K562 (cell line): Measurements from ENCODE around the gene DDX46. TPM values are rescaled to one million over a fixed set of nuclear protein-coding genes. Genes with fewer than 3 reads are reported as not detected.

Experiments
- BHLHE40 ChIP-seq: IDR thresholded peaks from 2 replicates; pipeline ENCODE4 v1.6.1; 2011; ENCODE audit warnings: low read length, improper control_type of control experiment
- DIDO1 ChIP-seq: fragments of 450-650 bp; IDR thresholded peaks from 2 replicates; pipeline ENCODE4 v1.6.1; 2016; ENCODE audit warnings: low read depth, missing biosample characterization, missing genetic modification characterization
- DPF2 ChIP-seq: fragments of 450-650 bp; IDR thresholded peaks from 2 replicates; pipeline ENCODE4 v1.6.1; 2016
- E2F8 ChIP-seq: fragments of 450-650 bp; IDR thresholded peaks from 2 replicates; pipeline ENCODE4 v1.7.1; 2018; ENCODE audit warnings: mild to moderate bottlenecking, low read depth; ENCODE audit not compliant: partially characterized antibody
- GABPA ChIP-seq: fragments of 200-800 bp; sonication (Bioruptor generic); conservative IDR thresholded peaks from 2 replicates; pipeline ENCODE4 v1.6.1; 2016; ENCODE audit warnings: low read depth, missing genetic modification characterization, missing compliant biosample characterization
- HDAC1 ChIP-seq, 2 experiments: fragments of 450-650 bp; IDR thresholded peaks; 2 replicates each; pipeline ENCODE4 v1.6.1; 2016 to 2017; ENCODE audit warnings: inconsistent platforms in 1 of 2, mild to moderate bottlenecking in 1 of 2, moderate library complexity in 1 of 2
- ID3 ChIP-seq, 2 experiments: fragments of 250-450 bp in 1 of 2; fragments of 450-650 bp in 1 of 2; sonication (Bioruptor Pico) in 1 of 2; IDR thresholded peaks; 2 replicates each; pipeline versions ENCODE4 v1.6.1 to v1.8.0; 2016 to 2021; ENCODE audit warnings: mild to moderate bottlenecking in 2 of 2, moderate library complexity in 2 of 2, missing compliant biosample characterization in 1 of 2, missing genetic modification characterization in 1 of 2
- MYC ChIP-seq, 2 experiments: fragments of 250-450 bp in 1 of 2; sonication (Bioruptor Pico) in 1 of 2; IDR thresholded peaks; 2 replicates each; pipeline versions ENCODE4 v1.5.1 to v1.6.1; 2012 to 2021; ENCODE audit warnings: low read depth in 2 of 2, borderline replicate concordance in 1 of 2, improper control_type of control experiment in 1 of 2, low read length in 1 of 2, mild to moderate bottlenecking in 1 of 2, moderate library complexity in 1 of 2
- NR2C1 ChIP-seq, 2 experiments: fragments of 450-650 bp; IDR thresholded peaks; 2 replicates each; pipeline ENCODE4 v1.6.1; 2017; ENCODE audit warnings: mild to moderate bottlenecking in 2 of 2, antibody characterized with exemption in 1 of 2, inconsistent platforms in 1 of 2, missing compliant biosample characterization in 1 of 2, missing genetic modification characterization in 1 of 2
- POLR2AphosphoS5 ChIP-seq: IDR thresholded peaks from 2 replicates; pipeline ENCODE4 v1.6.1; 2011; ENCODE audit warnings: mild to moderate bottlenecking, low read depth, low read length, moderate library complexity; ENCODE audit not compliant: control insufficient read depth, insufficient read depth
- POLR2H ChIP-seq: IDR thresholded peaks from 2 replicates; pipeline ENCODE4 v1.6.1; 2016; ENCODE audit warnings: missing genetic modification characterization, low read depth, mild to moderate bottlenecking, control low read depth, missing compliant biosample characterization, moderate library complexity
- RB1 ChIP-seq: fragments of 450-650 bp; IDR thresholded peaks from 2 replicates; pipeline ENCODE4 v1.6.1; 2017; ENCODE audit warnings: low read depth, mild to moderate bottlenecking
- TAF1 ChIP-seq: IDR thresholded peaks from 2 replicates; pipeline ENCODE4 v1.6.1; 2011; ENCODE audit warnings: mild to moderate bottlenecking, low read length, moderate library complexity; ENCODE audit not compliant: insufficient read depth, control insufficient read depth, severe bottlenecking; ENCODE audit errors: extremely low read depth
- TAF7 ChIP-seq: fragments of 450-650 bp; IDR thresholded peaks from 2 replicates; pipeline ENCODE4 v1.6.1; 2016; ENCODE audit warnings: missing genetic modification characterization, missing compliant biosample characterization
- USF1 ChIP-seq: sonication (generic); formaldehyde crosslinking; IDR thresholded peaks from 2 replicates; pipeline ENCODE4 v1.9.0; 2022; ENCODE audit warnings: mild to moderate bottlenecking, missing genetic modification reagents
- WHSC1 ChIP-seq: IDR thresholded peaks from one replicate; pipeline ENCODE4 v1.6.1; 2012; ENCODE audit warnings: low read length, control low read depth, inconsistent platforms
- ZNF24 ChIP-seq: fragments of 450-650 bp; IDR thresholded peaks from 2 replicates; pipeline ENCODE4 v1.6.1; 2016
- ZNF384 ChIP-seq: IDR thresholded peaks from 2 replicates; pipeline ENCODE4 v1.6.1; 2012; ENCODE audit warnings: low read depth, low read length, improper control_type of control experiment
- ZNF561 ChIP-seq: fragments of 450-650 bp; formaldehyde crosslinking; conservative IDR thresholded peaks from 2 replicates; pipeline ENCODE4 v1.4.0; 2020; ENCODE audit warnings: mild to moderate bottlenecking, moderate library complexity
- ZNF586 ChIP-seq: fragments of 450-650 bp; formaldehyde crosslinking; conservative IDR thresholded peaks from 2 replicates; pipeline ENCODE4 v1.4.0; 2020; ENCODE audit warnings: mild to moderate bottlenecking, moderate library complexity
- polyA plus RNA-seq, 8 experiments: library from polyadenylated mRNA; depleted of rRNA in 4 of 8; stranded (reverse) in 5 of 8; unstranded in 3 of 8; fragments of >200 nt; fragmentation: Nextera tagmentation in 2 of 8; fragmentation: Illumina TruSeq in 1 of 8; extraction: Ambion mirVana in 2 of 8; extraction: Trizol in 1 of 8; gene quantifications; 2 replicates each; pipeline versions ENCODE4 v1.2.1 to v1.2.3, GENCODE V29; 2011 to 2014; ENCODE audit warnings: inconsistent platforms in 1 of 8, missing spikeins in 1 of 8
- total RNA-seq, 7 experiments: library from RNA; depleted of rRNA in 6 of 7; stranded (reverse); fragments of >200 nt in 6 of 7; fragmentation: Illumina TruSeq in 2 of 7; extraction: Trizol in 2 of 7; gene quantifications; 2 replicates each; pipeline versions ENCODE4 v1.2.1 to v1.2.3, GENCODE V29; 2011 to 2021; ENCODE audit warnings: low replicate concordance in 1 of 7
- TF ChIP-seq, protein P1 (sequence below): fragments of 450-650 bp; formaldehyde crosslinking; IDR thresholded peaks from 2 replicates; pipeline ENCODE4 v1.4.0; 2020; ENCODE audit warnings: mild to moderate bottlenecking, moderate library complexity

Gene DDX46
- total and polyA plus RNA-seq, 9 of the 15 experiments (the other 6 are each of a cell fraction or from before 2014, with no cell fraction given) = 26.2 to 99.0 (median 76.4) TPM

- peak; percentile 19; the same call in 1 of the 2 replicates for TF ChIP-seq NR2C1 (IDR thresholded peaks at IDR 0.05)
- TF ChIP-seq NR2C1 (tag; IDR thresholded peaks at IDR 0.05) = no peak
- TF ChIP-seq WHSC1 = no peak
- no peak for TF ChIP-seq ZNF586 (CRISPR knock-in tag)
- TF ChIP-seq BHLHE40 = peak; percentile 79
- TF ChIP-seq POLR2H = peak; percentile 82
- TF ChIP-seq ZNF24 = peak; percentile 16; the same call in 1 of the 2 replicates
- TF ChIP-seq RB1 = peak; percentile 97
- no peak; the same call in 1 of the 2 replicates for TF ChIP-seq DPF2
- no peak for TF ChIP-seq ID3 (CRISPR knock-in tag; IDR thresholded peaks at IDR 0.05)
- TF ChIP-seq ID3 (tag; IDR thresholded peaks at IDR 0.05) = 0 out of 2 replicates have a peak, but pooled peaks have one; percentile 35
- no peak for TF ChIP-seq ZNF384
- peak; percentile 82 for TF ChIP-seq E2F8
- peak; percentile 85 for TF ChIP-seq POLR2AphosphoS5
- peak in 1 of 2 experiments; percentile 95; a peak in 2 of 4 replicates for TF ChIP-seq HDAC1 (IDR thresholded peaks at IDR 0.05)
- TF ChIP-seq TAF7 (tag) = peak; percentile 88
- peak; percentile 64; the same call in 1 of the 2 replicates for TF ChIP-seq DIDO1 (tag)
- no peak for TF ChIP-seq ZNF561
- TF ChIP-seq GABPA (tag) = peak; percentile 98
- peak; percentile 97 for TF ChIP-seq TAF1
- TF ChIP-seq, protein P1, sequence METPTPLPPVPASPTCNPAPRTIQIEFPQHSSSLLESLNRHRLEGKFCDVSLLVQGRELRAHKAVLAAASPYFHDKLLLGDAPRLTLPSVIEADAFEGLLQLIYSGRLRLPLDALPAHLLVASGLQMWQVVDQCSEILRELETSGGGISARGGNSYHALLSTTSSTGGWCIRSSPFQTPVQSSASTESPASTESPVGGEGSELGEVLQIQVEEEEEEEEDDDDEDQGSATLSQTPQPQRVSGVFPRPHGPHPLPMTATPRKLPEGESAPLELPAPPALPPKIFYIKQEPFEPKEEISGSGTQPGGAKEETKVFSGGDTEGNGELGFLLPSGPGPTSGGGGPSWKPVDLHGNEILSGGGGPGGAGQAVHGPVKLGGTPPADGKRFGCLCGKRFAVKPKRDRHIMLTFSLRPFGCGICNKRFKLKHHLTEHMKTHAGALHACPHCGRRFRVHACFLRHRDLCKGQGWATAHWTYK (CRISPR knock-in tag) = peak; percentile 12; the same call in 1 of the 2 replicates
- TF ChIP-seq USF1 = peak; percentile 39; the same call in 1 of the 2 replicates
- peak; percentile 85 for TF ChIP-seq MYC (IDR thresholded peaks at IDR 0.05; ENCODE audit: low read depth, low read length)
- no peak for TF ChIP-seq MYC (CRISPR knock-in tag; IDR thresholded peaks at IDR 0.05; ENCODE audit: borderline replicate concordance, low read depth)
Observed at GRCh38 chr5:134758504-134759341, at the start of gene DDX46 (continued).
